HepG2 (cell line): Measurements from ENCODE around the gene CAMKK1. TPM values are rescaled to one million over a fixed set of nuclear protein-coding genes. Genes with fewer than 3 reads are reported as not detected.

Source experiments
- ATAC-seq: fragments of 200-7000 bp; cut with Tn5 transposase; 3 replicates; pipeline ENCODE4 v1.9.1; 2020; ENCODE audit warnings: mild to moderate bottlenecking, moderate library complexity
- BruUV-seq: library from RNA; stranded (reverse); fragments of 400-500 nt; replicated peaks from 2 replicates; lab custom pipeline; 2021; lab: Mats Ljungman, UMichigan
- CTCF ChIA-PET: fragments of 300-600 bp; formaldehyde crosslinking; extraction: SDS; loops from one replicate; lab custom pipeline; 2021; ENCODE audit warnings: low total read pairs, inconsistent platforms, low intra/inter-chr PET ratio; lab: Yijun Ruan, JAX
- POLR2A ChIA-PET: fragments of 350-600 bp; sonication (Branson Sonifier 250); formaldehyde crosslinking; loops from one replicate; lab custom pipeline; 2020; ENCODE audit warnings: antibody characterized with exemption, inconsistent platforms; lab: Yijun Ruan, JAX
- DNase-seq: peaks from one replicate; pipeline ENCODE4 v3.0.0-alpha.2; 2015; ENCODE audit warnings: low spot score
- FAIRE-seq: peaks from 3 replicates; lab custom pipeline; 2011; peaks lifted over from hg19 to GRCh38; lab: Jason Lieb, UNC
- H2AFZ ChIP-seq: one replicate; pipeline ENCODE4 v1.6.1; 2011; ENCODE audit warnings: low read length, inconsistent platforms
- H3K27ac ChIP-seq: fragments of 300-600 bp; 3 replicates; pipeline ENCODE4 v1.8.0; 2011; ENCODE audit warnings: mixed run types, mild to moderate bottlenecking, mixed read lengths, low read length, inconsistent platforms; ENCODE audit not compliant: insufficient read depth; ENCODE audit errors: extremely low read length
- H3K27me3 ChIP-seq, 2 experiments: fragments of 200-600 bp in 1 of 2; 2 replicates in 1 of 2; 3 replicates in 1 of 2; pipeline versions ENCODE4 v1.6.0 to v1.8.0; 2011; ENCODE audit warnings: low read length in 2 of 2, mild to moderate bottlenecking in 2 of 2, moderate library complexity in 2 of 2, inconsistent platforms in 1 of 2; ENCODE audit not compliant: insufficient read depth in 2 of 2, control insufficient read depth in 1 of 2
- H3K36me3 ChIP-seq, 2 experiments: fragments of 200-600 bp in 1 of 2; replicated peaks in 1 of 2; 2 replicates in 1 of 2; 3 replicates in 1 of 2; pipeline versions ENCODE4 v1.5.1 to v1.8.0; 2011; ENCODE audit warnings: low read length in 2 of 2, inconsistent platforms in 1 of 2; ENCODE audit not compliant: insufficient read depth in 2 of 2, control insufficient read depth in 1 of 2
- H3K4me1 ChIP-seq: 2 replicates; pipeline ENCODE4 v1.5.1; 2012; ENCODE audit warnings: low read length, inconsistent platforms; ENCODE audit not compliant: insufficient read depth
- H3K4me2 ChIP-seq: 2 replicates; pipeline ENCODE4 v1.6.0; 2011; ENCODE audit warnings: low read depth, low read length, inconsistent platforms
- H3K4me3 ChIP-seq, 3 experiments: fragments of 200-600 bp in 1 of 3; sonication (generic), shearing (Covaris generic) in 1 of 3; replicated peaks in 1 of 3; 2 replicates each; pipeline ENCODE4 v1.5.1; 2011 to 2016; ENCODE audit warnings: low read length in 3 of 3, inconsistent platforms in 2 of 3, low read depth in 2 of 3, mild to moderate bottlenecking in 2 of 3, control low read depth in 1 of 3, mixed read lengths in 1 of 3; ENCODE audit not compliant: insufficient read depth in 1 of 3
- H3K79me2 ChIP-seq: one replicate; pipeline ENCODE4 v1.6.1; 2011; ENCODE audit warnings: low read length, inconsistent platforms; ENCODE audit not compliant: insufficient read depth
- H3K9ac ChIP-seq: 2 replicates; pipeline ENCODE4 v1.6.0; 2011; ENCODE audit warnings: mild to moderate bottlenecking, low read depth, low read length, inconsistent platforms; ENCODE audit not compliant: insufficient read depth
- H3K9me3 ChIP-seq: 2 replicates; pipeline ENCODE4 v1.5.1; 2012; ENCODE audit warnings: mild to moderate bottlenecking, low read length
- H4K20me1 ChIP-seq: 2 replicates; pipeline ENCODE4 v1.6.0; 2011; ENCODE audit warnings: inconsistent platforms, mild to moderate bottlenecking, low read length, moderate library complexity; ENCODE audit not compliant: insufficient read depth
- AFF4 ChIP-seq: sonication (generic); formaldehyde crosslinking; IDR thresholded peaks from 2 replicates; pipeline ENCODE4 v1.4.0; 2020; ENCODE audit warnings: missing genetic modification reagents
- CREBL2 ChIP-seq: sonication (generic); formaldehyde crosslinking; IDR thresholded peaks from 2 replicates; pipeline ENCODE4 v1.8.1; 2023; ENCODE audit warnings: missing genetic modification reagents, mild to moderate bottlenecking, borderline replicate concordance
- NFIC ChIP-seq: IDR thresholded peaks from 2 replicates; pipeline ENCODE4 v1.6.1; 2012; ENCODE audit warnings: mild to moderate bottlenecking, low read length, inconsistent platforms
- PCBP1 ChIP-seq: fragments of 200-400 bp; formaldehyde crosslinking; IDR thresholded peaks from 2 replicates; pipeline ENCODE4 v1.6.1; 2017; ENCODE audit warnings: mild to moderate bottlenecking, low read depth, low read length, borderline replicate concordance
- PITX1 ChIP-seq: sonication (generic); formaldehyde crosslinking; IDR thresholded peaks from 2 replicates; pipeline ENCODE4 v1.5.1; 2020; ENCODE audit warnings: mild to moderate bottlenecking, missing genetic modification reagents
- STAG1 ChIP-seq: sonication (generic); formaldehyde crosslinking; IDR thresholded peaks from 2 replicates; pipeline ENCODE4 v1.4.0; 2020; ENCODE audit warnings: missing genetic modification reagents
- UBTF ChIP-seq: sonication (generic); formaldehyde crosslinking; IDR thresholded peaks from 2 replicates; pipeline ENCODE4 v1.4.0; 2020; ENCODE audit warnings: mild to moderate bottlenecking, missing genetic modification reagents
- ZNF17 ChIP-seq: sonication (generic); formaldehyde crosslinking; IDR thresholded peaks from 2 replicates; pipeline ENCODE4 v1.5.0; 2020; ENCODE audit warnings: mild to moderate bottlenecking, missing genetic modification reagents
- ZNF430 ChIP-seq: sonication (generic); formaldehyde crosslinking; IDR thresholded peaks from 2 replicates; pipeline ENCODE4 v1.9.0; 2021; ENCODE audit warnings: mild to moderate bottlenecking, missing genetic modification reagents
- ZNF451 ChIP-seq: sonication (generic); formaldehyde crosslinking; IDR thresholded peaks from 2 replicates; pipeline ENCODE4 v1.5.0; 2020; ENCODE audit warnings: mild to moderate bottlenecking, missing genetic modification reagents
- ZNF512 ChIP-seq: sonication (generic); formaldehyde crosslinking; IDR thresholded peaks from 2 replicates; pipeline ENCODE4 v1.4.0; 2020; ENCODE audit warnings: mild to moderate bottlenecking, missing genetic modification reagents
- ZNF598 ChIP-seq: sonication (generic); formaldehyde crosslinking; IDR thresholded peaks from 2 replicates; pipeline ENCODE4 v1.5.1; 2020; ENCODE audit warnings: mild to moderate bottlenecking, missing genetic modification reagents, borderline replicate concordance
- ZNF614 ChIP-seq: IDR thresholded peaks from 2 replicates; pipeline ENCODE4 v1.6.1; 2018; ENCODE audit warnings: missing biosample characterization, missing genetic modification reagents, inconsistent platforms, borderline replicate concordance
- WGBS: methylation state at CpG from one replicate; pipeline ENCODE4 v1.1.6; 2017; ENCODE audit warnings: low lambda C conversion rate; 5-methylcytosine and 5-hydroxymethylcytosine counted together
- in situ Hi-C: cut with HindIII; loops from 2 replicates; pipeline ENCODE4 v1.10.0; 2017; ENCODE audit warnings: low pct_unique_long_range_greater_than_20kb; ENCODE audit not compliant: extremely low pct_ligation_motif_present
- intact Hi-C: fragments of 100-400 bp; cut with micrococcal nuclease; formaldehyde crosslinking; loops from one replicate; pipeline ENCODE4 v1.10.0; 2022; ENCODE audit not compliant: unreplicated experiment
- polyA plus RNA-seq, 8 experiments: library from polyadenylated mRNA; depleted of rRNA in 3 of 8; stranded (reverse) in 7 of 8; unstranded in 1 of 8; fragments of >200 nt; fragmentation: Illumina TruSeq in 4 of 8; extraction: Trizol in 4 of 8; gene quantifications; 2 replicates each; pipeline versions ENCODE4 v1.2.1 to v1.2.3, GENCODE V29; 2011 to 2016; ENCODE audit warnings: low read depth in 4 of 8, missing spikeins in 1 of 8, mixed read lengths in 1 of 8; ENCODE audit not compliant: insufficient read depth in 1 of 8
- total RNA-seq, 5 experiments: library from RNA; depleted of rRNA; stranded (reverse); fragments of >200 nt; fragmentation: Illumina TruSeq; extraction: Trizol; gene quantifications; 2 replicates each; pipeline ENCODE4 v1.2.3, GENCODE V29; 2016; ENCODE audit warnings: low read depth in 1 of 5

The CAMKK1 gene
- total and polyA plus RNA-seq, 2 of the 13 experiments (the other 11 are each of a cell fraction or from before 2014, with no cell fraction given), result 1.5 to 1.6 TPM

- TF ChIP-seq UBTF (CRISPR knock-in tag), result no peak
- TF ChIP-seq PITX1 (CRISPR knock-in tag), result no peak
- TF ChIP-seq NFIC, result no peak
- TF ChIP-seq ZNF17, result no peak
Measured at GRCh38 chr17:3828151-3828851, 64.6 kb downstream of the CAMKK1 start (continued).

GRCh38 chr17:3827124-3827773 lies 65.6 kb downstream of the CAMKK1 start:
- Histone ChIP-seq H3K79me2 (no peaks in the 10 kb centered on the region), H3K4me2 (no peak overlapping the region), H3K4me3 (no peak overlapping the region), H4K20me1 (no peaks in the 10 kb centered on the region), H3K36me3 (peaks cover 14 to 49% of the 10 kb centered on the region in 2 experiments), H3K9me3 (no peaks in the 10 kb centered on the region), H3K27me3 (no peaks in the 10 kb centered on the region; a peak in 1 of 5 replicates), H3K9ac (no peak overlapping the region), H3K27ac (no peak overlapping the region), H3K4me1 (no peaks in the 10 kb centered on the region; the same call in 1 of the 2 replicates), H2AFZ (no peak overlapping the region)
- ATAC-seq, result peak; percentile 61
- intact Hi-C loops, result loop anchor here (1.0 to 5.0 kb wide), 3 partner anchors 62 to 145 kb away; no protein-coding TSS in a partner anchor
- 64% methylated on average over 6 of the region's 6 CpGs for WGBS
- FAIRE-seq, result peak; percentile 85
- no TSS peak for BruUV-seq
- in situ Hi-C loops, result no loop called here
- peak; percentile 79 for DNase-seq
- CTCF ChIA-PET, result interaction anchor here (1.0 to 2.6 kb wide), 6 partner anchors 62 to 144 kb away, joined by 3 to 46 read pairs (median 8); partner anchors contain the start of gene HASPIN
- POLR2A ChIA-PET, result interaction anchor here (1.1 kb wide), 1 partner anchor 90 kb away, joined by 4 read pairs; no protein-coding TSS in a partner anchor
- no peak for TF ChIP-seq ZNF451 (CRISPR knock-in tag)
- no peak for TF ChIP-seq AFF4
- TF ChIP-seq CREBL2, result no peak
- no peak for TF ChIP-seq ZNF598 (CRISPR knock-in tag)
- peak; percentile 94 for TF ChIP-seq STAG1
- 0 out of 2 replicates have a peak, but pooled peaks have one; percentile 46 for TF ChIP-seq ZNF512
- 0 out of 2 replicates have a peak, but pooled peaks have one; percentile 31 for TF ChIP-seq ZNF614 (CRISPR knock-in tag)
- peak; percentile 59; the same call in 1 of the 2 replicates for TF ChIP-seq PCBP1
- TF ChIP-seq ZNF430 (CRISPR knock-in tag), result no peak
